GM19193 (cell line): ENCODE results near the gene RANBP17.

ENCODE experiments used
- POLR2A ChIP-seq: IDR thresholded peaks from 4 replicates; pipeline ENCODE4 v1.6.1; 2011; ENCODE audit not compliant: insufficient read depth, insufficient read length; ENCODE audit errors: extremely low read depth

The RANBP17 gene

GRCh38 chr5:171315925-171316257 lies 454.1 kb downstream of the RANBP17 start:
- TF ChIP-seq POLR2A = no peak

GRCh38 chr5:171316258-171317121 lies 454.7 kb downstream of the RANBP17 start:
- TF ChIP-seq POLR2A = no peak

GRCh38 chr5:171317230-171317629 lies 455.4 kb downstream of the RANBP17 start:
- TF ChIP-seq POLR2A = no peak

- TF ChIP-seq POLR2A = no peak
Observed at GRCh38 chr5:171318026-171318425, 456.2 kb downstream of the RANBP17 start.

- no peak for TF ChIP-seq POLR2A
Observed at GRCh38 chr5:171321447-171321846, 459.6 kb downstream of the RANBP17 start.

- TF ChIP-seq POLR2A = no peak
Observed at GRCh38 chr5:171322527-171322926, 460.7 kb downstream of the RANBP17 start.

- TF ChIP-seq POLR2A = no peak
Observed at GRCh38 chr5:171323007-171323406, 461.2 kb downstream of the RANBP17 start.

- TF ChIP-seq POLR2A = no peak
Observed at GRCh38 chr5:171323806-171324632, 462.2 kb downstream of the RANBP17 start.

GRCh38 chr5:171330021-171330420 lies 468.2 kb downstream of the RANBP17 start:
- TF ChIP-seq POLR2A = no peak

GRCh38 chr5:171335616-171336015 lies 473.8 kb downstream of the RANBP17 start:
- TF ChIP-seq POLR2A = no peak

GRCh38 chr5:171336521-171337209 lies 474.8 kb downstream of the RANBP17 start:
- no peak for TF ChIP-seq POLR2A

GRCh38 chr5:171337210-171337569 lies 475.4 kb downstream of the RANBP17 start:
- TF ChIP-seq POLR2A = no peak

GRCh38 chr5:171340042-171340441 lies 478.2 kb downstream of the RANBP17 start:
- no peak for TF ChIP-seq POLR2A

GRCh38 chr5:171340491-171340890 lies 478.7 kb downstream of the RANBP17 start:
- TF ChIP-seq POLR2A = no peak

- TF ChIP-seq POLR2A = no peak
Observed at GRCh38 chr5:171342362-171343111, 480.7 kb downstream of the RANBP17 start.

GRCh38 chr5:171344936-171345608 lies 483.3 kb downstream of the RANBP17 start:
- TF ChIP-seq POLR2A = no peak
